Hepatocyte (in vitro differentiated cells): Measurements from ENCODE around the gene NDUFB10. TPM values are rescaled to one million over a fixed set of nuclear protein-coding genes. Genes with fewer than 3 reads are reported as not detected.

Experiments used
- DNase-seq: peaks from one replicate; pipeline ENCODE4 v3.0.0-alpha.2; 2016; ENCODE audit warnings: low spot score
- H2AFZ ChIP-seq: fragments of 200-600 bp; sonication (generic); 2 replicates; pipeline ENCODE4 v1.6.0; 2016; ENCODE audit warnings: antibody characterized with exemption, mild to moderate bottlenecking
- H3K27ac ChIP-seq: fragments of 200-600 bp; sonication (generic); 2 replicates; pipeline ENCODE4 v1.5.1; 2016; ENCODE audit warnings: mild to moderate bottlenecking
- H3K27me3 ChIP-seq: fragments of 200-600 bp; sonication (generic); 2 replicates; pipeline ENCODE4 v1.6.1; 2016
- H3K36me3 ChIP-seq: fragments of 200-600 bp; sonication (generic); replicated peaks from 2 replicates; pipeline ENCODE4 v1.5.1; 2016; ENCODE audit warnings: low read depth; ENCODE audit not compliant: insufficient read depth
- H3K4me1 ChIP-seq: fragments of 200-600 bp; sonication (generic); 2 replicates; pipeline ENCODE4 v1.5.1; 2016; ENCODE audit warnings: mild to moderate bottlenecking, moderate library complexity; ENCODE audit not compliant: insufficient read depth
- H3K4me2 ChIP-seq: fragments of 200-600 bp; sonication (generic); 2 replicates; pipeline ENCODE4 v1.6.0; 2016
- H3K4me3 ChIP-seq: fragments of 200-600 bp; sonication (generic); 2 replicates; pipeline ENCODE4 v1.5.1; 2016; ENCODE audit warnings: mild to moderate bottlenecking
- H3K79me2 ChIP-seq: fragments of 200-600 bp; sonication (generic); 2 replicates; pipeline ENCODE4 v1.6.0; 2017; ENCODE audit warnings: mild to moderate bottlenecking
- H3K9me2 ChIP-seq: fragments of 200-600 bp; sonication (generic); replicated peaks from 2 replicates; pipeline ENCODE4 v1.6.0; 2017; ENCODE audit warnings: mild to moderate bottlenecking; ENCODE audit not compliant: insufficient read depth
- H3K9me3 ChIP-seq: fragments of 200-600 bp; sonication (generic); 2 replicates; pipeline ENCODE4 v1.5.1; 2016; ENCODE audit warnings: low read depth, mild to moderate bottlenecking
- H4K20me1 ChIP-seq: fragments of 200-600 bp; sonication (generic); 2 replicates; pipeline ENCODE4 v1.6.0; 2016; ENCODE audit warnings: mild to moderate bottlenecking; ENCODE audit not compliant: insufficient read depth, poor library complexity, severe bottlenecking
- CTCF ChIP-seq: fragments of 200-600 bp; sonication (generic); IDR thresholded peaks from 2 replicates; pipeline ENCODE4 v1.5.1; 2016; ENCODE audit warnings: antibody characterized with exemption, mild to moderate bottlenecking; ENCODE audit not compliant: poor library complexity
- EZH2 ChIP-seq: fragments of 200-600 bp; sonication (generic); IDR thresholded peaks from 2 replicates; pipeline ENCODE4 v1.6.1; 2016; ENCODE audit warnings: antibody characterized with exemption, mild to moderate bottlenecking, borderline replicate concordance
- EZH2phosphoT487 ChIP-seq: fragments of 200-600 bp; sonication (generic); IDR thresholded peaks from one replicate; pipeline ENCODE4 v1.6.1; 2018; ENCODE audit warnings: antibody characterized with exemption, mild to moderate bottlenecking, low read depth, moderate library complexity; ENCODE audit not compliant: unreplicated experiment, severe bottlenecking
- WGBS: methylation state at CpG from one replicate; pipeline ENCODE4 v1.1.6; 2016; ENCODE audit warnings: low lambda C conversion rate; ENCODE audit errors: missing lambda C conversion rate; 5-methylcytosine and 5-hydroxymethylcytosine counted together
- polyA plus RNA-seq: library from polyadenylated mRNA; unstranded; fragments of >200 nt; fragmentation: Nextera tagmentation; extraction: Ambion mirVana; gene quantifications from 2 replicates; pipeline ENCODE4 v1.2.1, GENCODE V29; 2016
- total RNA-seq: library from RNA; depleted of rRNA; stranded (reverse); fragments of >200 nt; gene quantifications from 2 replicates; pipeline ENCODE4 v1.2.3, GENCODE V29; 2014

Gene NDUFB10
- total and polyA plus RNA-seq, 2 experiments from 2014 or later = 234 to 244 TPM

GRCh38 chr16:1929105-1929504 is 30.2 kb upstream of the NDUFB10 start:
- Histone ChIP-seq H4K20me1 (no peaks in the 10 kb centered on the region), H3K9me3 (no peaks in the 10 kb centered on the region), H3K27ac (peak overlapping the region; percentile 56), H3K4me2 (peak overlapping the region; percentile 99), H3K36me3 (no peaks in the 10 kb centered on the region), H2AFZ (peak overlapping the region; percentile 99), H3K4me3 (peak overlapping the region; percentile 77), H3K27me3 (no peaks in the 10 kb centered on the region), H3K4me1 (peaks cover 3% of the 10 kb centered on the region), H3K79me2 (no peaks in the 10 kb centered on the region), H3K9me2 (no peaks in the 10 kb centered on the region)
- 54% methylated on average over 5 of the region's 11 CpGs for WGBS
- TF ChIP-seq EZH2 (no peak), EZH2phosphoT487 (no peak), CTCF (no peak)
- DNase-seq = no peak

GRCh38 chr16:1929578-1930337 is 29.6 kb upstream of the NDUFB10 start:
- H3K27me3 ChIP-seq = no peaks in the 10 kb centered on the region
- no peaks in the 10 kb centered on the region for H4K20me1 ChIP-seq
- H3K27ac ChIP-seq = peak overlapping the region; percentile 56
- H3K4me2 ChIP-seq = peak overlapping the region; percentile 99
- H3K79me2 ChIP-seq = no peaks in the 10 kb centered on the region
- H3K4me1 ChIP-seq = no peaks in the 10 kb centered on the region
- H3K4me3 ChIP-seq = peak overlapping the region; percentile 77
- H2AFZ ChIP-seq = peak overlapping the region; percentile 99
- peak; percentile 86 for TF ChIP-seq CTCF
- no peak for TF ChIP-seq EZH2
- no peak for TF ChIP-seq EZH2phosphoT487
- H3K36me3 ChIP-seq = no peaks in the 10 kb centered on the region
- H3K9me2 ChIP-seq = no peaks in the 10 kb centered on the region
- WGBS = 31% methylated on average over 33 of the region's 70 CpGs
- no peaks in the 10 kb centered on the region for H3K9me3 ChIP-seq
- peak; percentile 95 for DNase-seq

- TF ChIP-seq EZH2phosphoT487 = no peak
- TF ChIP-seq CTCF = no peak
- no peak for TF ChIP-seq EZH2
- Histone ChIP-seq H3K27ac (no peak overlapping the region), H3K9me3 (no peaks in the 10 kb centered on the region), H3K4me3 (no peak overlapping the region), H3K36me3 (no peaks in the 10 kb centered on the region), H3K4me1 (no peaks in the 10 kb centered on the region), H2AFZ (peak overlapping the region; percentile 76), H3K9me2 (no peaks in the 10 kb centered on the region), H3K79me2 (no peaks in the 10 kb centered on the region), H3K27me3 (no peaks in the 10 kb centered on the region), H4K20me1 (no peaks in the 10 kb centered on the region), H3K4me2 (no peak overlapping the region)
- 94% methylated on average over 8 of the region's 10 CpGs for WGBS
- DNase-seq = no peak
Measured at GRCh38 chr16:1930338-1930720, 29.0 kb upstream of the NDUFB10 start.
